ENCODE results near the gene CDK9. TPM values are rescaled to one million over a fixed set of nuclear protein-coding genes. Genes with fewer than 3 reads are reported as not detected.
"Not testable (repeated sequence)": the region's sequence is repeated elsewhere in the genome, so short reads cannot be mapped to it uniquely, and the experiment has no call there.

Gene CDK9
- total RNA-seq, 1 donor from 2014 or later = 132 TPM

DNA sequence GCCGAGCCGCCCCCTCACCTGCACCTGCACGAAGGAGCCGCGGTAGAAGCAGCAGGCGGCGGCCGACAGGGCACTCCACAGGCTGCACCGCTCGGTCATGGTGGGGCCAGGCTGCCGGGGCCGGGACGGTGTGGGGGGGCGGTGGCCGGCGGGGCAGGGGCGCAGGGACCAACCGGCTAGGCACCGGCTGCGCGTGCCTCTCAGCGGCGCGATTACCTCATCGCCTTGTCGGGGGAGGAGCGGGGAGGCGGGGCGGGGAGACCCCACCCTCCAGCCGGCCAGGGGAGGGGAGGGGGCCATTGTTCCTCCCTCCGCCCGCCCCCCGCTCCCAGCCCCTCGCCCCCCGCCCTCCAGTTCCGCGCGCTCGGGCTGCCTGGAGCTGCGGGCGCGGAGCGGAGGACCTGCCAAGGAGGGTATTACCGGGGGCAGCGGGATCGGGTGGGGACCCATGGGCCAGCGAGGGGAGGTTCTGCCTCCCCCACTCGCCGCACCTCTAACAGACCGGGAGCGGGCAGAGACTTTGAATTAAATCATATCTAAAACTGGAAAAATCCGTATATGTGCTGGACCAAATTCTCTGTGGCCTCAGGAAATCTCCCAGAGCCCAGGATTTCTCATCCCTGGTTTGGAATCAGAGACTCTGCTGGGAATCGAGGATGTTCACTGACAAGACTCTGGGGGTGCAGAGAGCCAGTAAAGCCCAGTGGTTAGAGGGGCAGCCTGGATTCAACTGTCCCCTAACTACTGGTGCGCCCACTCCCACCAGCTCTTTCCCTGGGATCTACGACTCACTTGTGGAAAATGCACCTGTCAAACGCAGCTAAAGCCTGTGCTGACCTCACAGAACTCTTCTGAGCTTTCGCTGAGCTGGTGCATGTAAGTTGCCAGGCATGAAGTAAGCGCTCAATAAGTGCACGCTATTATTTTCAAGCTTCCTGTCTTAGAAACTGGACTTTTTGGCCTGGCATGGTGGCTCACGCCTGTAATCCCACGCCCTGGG, 30.5 kb upstream of the CDK9 start:
- ATAC-seq (ENCODE audit: low read depth) = no peak
- no peak for DNase-seq
- TF ChIP-seq, protein P1, sequence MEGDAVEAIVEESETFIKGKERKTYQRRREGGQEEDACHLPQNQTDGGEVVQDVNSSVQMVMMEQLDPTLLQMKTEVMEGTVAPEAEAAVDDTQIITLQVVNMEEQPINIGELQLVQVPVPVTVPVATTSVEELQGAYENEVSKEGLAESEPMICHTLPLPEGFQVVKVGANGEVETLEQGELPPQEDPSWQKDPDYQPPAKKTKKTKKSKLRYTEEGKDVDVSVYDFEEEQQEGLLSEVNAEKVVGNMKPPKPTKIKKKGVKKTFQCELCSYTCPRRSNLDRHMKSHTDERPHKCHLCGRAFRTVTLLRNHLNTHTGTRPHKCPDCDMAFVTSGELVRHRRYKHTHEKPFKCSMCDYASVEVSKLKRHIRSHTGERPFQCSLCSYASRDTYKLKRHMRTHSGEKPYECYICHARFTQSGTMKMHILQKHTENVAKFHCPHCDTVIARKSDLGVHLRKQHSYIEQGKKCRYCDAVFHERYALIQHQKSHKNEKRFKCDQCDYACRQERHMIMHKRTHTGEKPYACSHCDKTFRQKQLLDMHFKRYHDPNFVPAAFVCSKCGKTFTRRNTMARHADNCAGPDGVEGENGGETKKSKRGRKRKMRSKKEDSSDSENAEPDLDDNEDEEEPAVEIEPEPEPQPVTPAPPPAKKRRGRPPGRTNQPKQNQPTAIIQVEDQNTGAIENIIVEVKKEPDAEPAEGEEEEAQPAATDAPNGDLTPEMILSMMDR (IDR thresholded peaks at IDR 0.05) = no peak
- CTCF ChIA-PET = no interaction called here
- Mint-ChIP-seq H3K27ac (no peak overlapping the region), H3K27me3 (no peaks in the 10 kb centered on the region), H3K9me3 (no peaks in the 10 kb centered on the region), H3K36me3 (ENCODE audit: low read depth) (peaks cover 40% of the 10 kb centered on the region), H3K4me3 (no peak overlapping the region), H3K4me1 (no peaks in the 10 kb centered on the region)
- intact Hi-C loops (cut with micrococcal nuclease) = no loop called here
- POLR2A ChIA-PET = interaction anchor here (1.0 kb wide), 1 partner anchor 29 kb away, joined by 4 read pairs; no protein-coding TSS in a partner anchor

DNA sequence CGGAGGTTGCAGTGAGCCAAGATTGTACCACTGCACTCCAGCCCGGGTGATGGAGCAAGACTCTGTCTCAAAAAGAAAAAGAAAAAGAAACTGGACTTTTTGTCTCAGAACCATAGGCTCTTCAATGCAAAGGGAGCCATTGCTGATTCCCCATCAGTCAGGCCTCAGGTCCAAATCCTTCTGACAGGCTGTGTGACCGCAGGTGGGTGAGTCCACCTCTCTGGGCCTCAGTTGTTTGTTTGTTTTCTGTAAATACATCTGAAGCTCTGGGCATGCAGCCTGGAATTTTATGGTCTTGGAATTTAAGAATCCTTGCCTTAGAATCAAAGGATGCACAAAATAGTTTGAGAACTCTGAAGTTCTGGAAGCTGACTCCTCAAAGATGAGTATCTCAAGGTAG, 29.6 kb upstream of the CDK9 start:
- H3K9me3 Mint-ChIP-seq = no peaks in the 10 kb centered on the region
- H3K4me1 Mint-ChIP-seq = peaks cover 2% of the 10 kb centered on the region
- CTCF ChIA-PET = interaction anchor here (0.9 kb wide), 1 partner anchor 14 kb away, joined by 5 read pairs; no protein-coding TSS in a partner anchor
- POLR2A ChIA-PET = interaction anchor here (0.7 kb wide), 3 partner anchors 11 to 47 kb away, joined by 3 to 5 read pairs (median 3); no protein-coding TSS in a partner anchor
- no peaks in the 10 kb centered on the region for H3K27me3 Mint-ChIP-seq
- TF ChIP-seq, protein P1 (IDR thresholded peaks at IDR 0.05) = no peak
- no peak for ATAC-seq (ENCODE audit: low read depth)
- H3K36me3 Mint-ChIP-seq (ENCODE audit: low read depth) = peaks cover 36% of the 10 kb centered on the region
- no peak overlapping the region for H3K4me3 Mint-ChIP-seq
- H3K27ac Mint-ChIP-seq = no peak overlapping the region
- intact Hi-C loops (cut with micrococcal nuclease) = no loop called here
- no peak for DNase-seq

DNA sequence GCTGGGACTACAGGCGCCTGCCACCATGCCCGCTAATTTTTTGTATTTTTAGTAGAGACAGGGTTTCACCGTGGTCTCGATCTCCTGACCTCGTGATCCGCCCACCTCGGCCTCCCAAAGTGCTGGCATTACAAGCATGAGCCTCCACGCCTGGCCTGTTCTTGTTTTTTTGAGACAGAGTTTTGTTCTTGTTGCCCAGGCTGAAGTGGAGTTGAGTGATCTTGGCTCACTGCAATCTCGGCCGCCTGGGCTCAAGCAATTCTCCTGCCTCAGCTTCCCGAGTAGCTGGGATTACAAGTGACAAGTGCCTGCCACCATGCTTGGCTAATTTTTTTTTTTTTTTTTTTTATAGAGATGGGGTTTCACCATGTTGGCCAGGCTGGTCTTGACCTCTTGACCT, 29.1 kb upstream of the CDK9 start:
- POLR2A ChIA-PET = interaction anchor here (0.7 kb wide), 3 partner anchors 11 to 288 kb away, joined by 3 to 5 read pairs (median 3); no protein-coding TSS in a partner anchor
- H3K27me3 Mint-ChIP-seq; DNase-seq; ATAC-seq (ENCODE audit: low read depth); H3K27ac Mint-ChIP-seq; intact Hi-C loops (cut with micrococcal nuclease); H3K4me1 Mint-ChIP-seq; H3K9me3 Mint-ChIP-seq; H3K4me3 Mint-ChIP-seq: not testable (repeated sequence)
- H3K36me3 Mint-ChIP-seq (ENCODE audit: low read depth) = peaks cover 35% of the 10 kb centered on the region
- CTCF ChIA-PET = interaction anchor here (0.9 kb wide), 1 partner anchor 14 kb away, joined by 5 read pairs; no protein-coding TSS in a partner anchor

DNA sequence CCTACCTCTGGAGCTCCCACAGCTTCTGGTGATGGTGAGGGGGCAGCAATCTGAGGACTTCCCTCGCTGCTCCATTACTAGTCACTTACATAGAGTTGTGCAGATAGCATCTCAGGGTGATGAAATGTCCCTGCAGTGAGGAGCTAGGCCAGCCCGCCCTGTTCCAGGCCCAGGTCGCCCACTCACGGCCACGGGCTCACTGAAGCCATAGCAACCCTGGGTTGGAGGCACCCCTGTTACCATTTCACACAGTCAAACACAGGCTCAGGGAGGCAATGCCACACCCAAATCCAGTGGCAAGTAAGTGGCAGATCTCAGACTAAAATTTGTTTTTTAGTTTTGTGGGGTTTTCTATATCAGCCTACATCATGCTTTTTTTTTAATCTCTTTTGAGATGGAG, 27.0 kb upstream of the CDK9 start:
- Mint-ChIP-seq H3K27me3 (no peaks in the 10 kb centered on the region), H3K36me3 (ENCODE audit: low read depth) (peaks cover 39% of the 10 kb centered on the region), H3K4me3 (no peak overlapping the region), H3K4me1 (peaks cover 20% of the 10 kb centered on the region), H3K9me3 (no peaks in the 10 kb centered on the region), H3K27ac (no peak overlapping the region)
- DNase-seq = no peak
- intact Hi-C loops (cut with micrococcal nuclease) = no loop called here
- POLR2A ChIA-PET = interaction anchor here (0.8 kb wide), 1 partner anchor 34 kb away, joined by 3 read pairs; no protein-coding TSS in a partner anchor
- CTCF ChIA-PET = no interaction called here
- TF ChIP-seq, protein P1 (IDR thresholded peaks at IDR 0.05) = no peak
- no peak for ATAC-seq (ENCODE audit: low read depth)

DNA sequence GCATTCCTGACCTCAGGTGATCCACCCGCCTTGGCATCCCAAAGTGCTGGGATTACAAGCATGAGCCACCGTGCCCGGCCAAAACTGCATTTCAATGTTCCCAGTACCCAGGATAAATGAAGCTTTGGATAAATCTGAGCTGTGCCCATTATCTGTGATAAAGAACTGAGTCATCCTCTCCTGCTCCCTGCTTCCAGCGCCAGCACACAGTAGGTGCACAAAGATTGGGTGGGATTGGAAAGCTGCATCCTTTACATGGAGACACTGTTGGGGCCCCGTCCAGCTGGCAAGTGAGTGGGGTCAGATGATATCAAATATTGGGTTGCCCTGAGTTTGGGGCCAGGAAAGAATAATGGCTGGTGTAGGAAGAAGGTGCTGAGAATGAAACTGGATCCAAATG, 24.8 kb upstream of the CDK9 start:
- ChIA-PET POLR2A (interaction anchor here (1.4 kb wide), 1 partner anchor 18 kb away, joined by 3 read pairs; the partner anchor contains the start of gene SH2D3C), CTCF (interaction anchor here (1.1 kb wide), 1 partner anchor 26 kb away, joined by 3 read pairs; the partner anchor contains the start of gene TOR2A)
- no peak for DNase-seq
- H3K4me1 Mint-ChIP-seq = peaks cover 36% of the 10 kb centered on the region
- no peaks in the 10 kb centered on the region for H3K27me3 Mint-ChIP-seq
- H3K4me3 Mint-ChIP-seq = no peak overlapping the region
- TF ChIP-seq, protein P1 (IDR thresholded peaks at IDR 0.05) = no peak
- H3K36me3 Mint-ChIP-seq (ENCODE audit: low read depth) = peaks cover 54% of the 10 kb centered on the region
- H3K27ac Mint-ChIP-seq = no peak overlapping the region
- ATAC-seq (ENCODE audit: low read depth) = no peak
- intact Hi-C loops (cut with micrococcal nuclease) = no loop called here
- no peaks in the 10 kb centered on the region for H3K9me3 Mint-ChIP-seq
